HG02798 (cell line): ENCODE measurements around the gene SLC37A2.
A peak's percentile ranks its signal among the peaks of the same experiment; 100 is the strongest.

Experiments used
- ATAC-seq: cut with Tn5 transposase; IDR thresholded peaks from one replicate; pipeline ENCODE4 v1.9.1; 2021; ENCODE audit warnings: mild to moderate bottlenecking; ENCODE audit not compliant: unreplicated experiment, poor library complexity

The SLC37A2 gene

GRCh38 chr11:125102025-125102424 lies 38.9 kb downstream of the SLC37A2 start:
- no peak for ATAC-seq

DNA sequence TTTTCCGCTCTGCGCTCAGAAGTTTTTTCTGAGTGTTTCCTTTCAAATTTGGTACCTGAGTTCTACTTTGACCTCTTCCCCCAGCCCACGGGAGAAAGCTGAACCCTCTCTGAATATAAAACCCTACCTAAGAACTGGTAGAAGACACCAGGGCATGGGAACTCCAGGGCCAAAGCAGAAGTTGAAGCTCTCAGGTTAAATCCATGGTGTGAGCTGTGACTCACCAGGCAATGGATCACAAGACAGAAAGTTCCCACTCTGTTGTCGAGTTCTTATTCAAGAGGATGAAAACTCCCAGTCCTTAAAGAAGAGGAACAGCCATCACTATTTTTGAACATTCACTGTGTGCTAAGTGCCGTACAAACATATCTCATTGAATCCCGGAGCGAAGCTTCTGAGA lies 39.4 kb downstream of the SLC37A2 start:
- no peak for ATAC-seq

GRCh38 chr11:125105926-125106325 lies 42.8 kb downstream of the SLC37A2 start:
- no peak for ATAC-seq

GRCh38 chr11:125108469-125108868 lies 45.4 kb downstream of the SLC37A2 start:
- ATAC-seq = no peak

- ATAC-seq = no peak
Measured at GRCh38 chr11:125110506-125110905, 47.4 kb downstream of the SLC37A2 start.

- no peak for ATAC-seq
Measured at GRCh38 chr11:125111001-125111342, 47.9 kb downstream of the SLC37A2 start.

DNA sequence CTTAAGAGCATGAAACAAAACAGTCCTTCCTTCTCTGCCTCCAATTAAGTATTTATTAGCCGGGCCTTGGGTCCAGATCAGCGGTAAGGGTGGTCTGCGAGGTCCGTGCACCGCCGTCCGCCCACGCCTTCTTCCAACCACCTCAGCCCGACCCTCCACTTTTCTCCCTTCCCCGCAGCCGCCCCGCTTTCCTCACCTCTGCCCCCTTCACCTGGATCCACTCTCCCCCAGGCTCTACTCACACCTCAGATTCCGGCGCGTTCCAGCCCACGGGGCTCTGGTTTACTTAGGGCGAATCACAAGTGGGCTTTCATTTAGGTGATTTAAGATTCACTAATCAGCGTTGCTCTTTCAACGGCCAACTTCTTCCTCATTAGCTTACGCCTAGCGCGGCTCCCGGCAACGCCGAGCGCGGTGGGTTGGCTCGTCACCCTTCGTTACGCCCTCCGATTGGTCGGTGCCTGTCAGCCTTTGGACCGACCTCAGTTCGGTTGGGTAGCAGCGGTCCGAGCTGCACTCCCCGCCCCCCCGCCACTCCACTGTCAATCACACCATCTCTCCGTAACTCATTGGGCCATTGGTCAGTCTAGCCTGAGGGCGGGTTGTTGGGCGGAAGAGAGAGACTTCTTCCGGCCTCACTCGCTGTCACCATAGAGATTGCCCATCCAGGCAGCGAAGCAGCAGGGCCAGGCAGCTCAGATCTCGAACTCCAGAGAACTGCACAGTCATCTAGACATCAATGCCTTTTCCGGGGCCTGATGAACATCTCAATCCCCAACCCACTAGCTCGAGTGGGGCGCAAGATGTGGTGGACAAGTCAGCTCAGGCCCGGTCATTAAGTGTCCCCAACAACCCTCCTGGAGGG lies 48.5 kb downstream of the SLC37A2 start, which contains the start of gene TMEM218:
Gene TMEM218, minus strand, starts transcription at position 284 of the 865 bp plus-strand sequence. CDS start 9,385 bp downstream, outside the sequence.
- peak; percentile 99 for ATAC-seq

- no peak for ATAC-seq
Measured at GRCh38 chr11:125112208-125112604, 49.1 kb downstream of the SLC37A2 start.

DNA sequence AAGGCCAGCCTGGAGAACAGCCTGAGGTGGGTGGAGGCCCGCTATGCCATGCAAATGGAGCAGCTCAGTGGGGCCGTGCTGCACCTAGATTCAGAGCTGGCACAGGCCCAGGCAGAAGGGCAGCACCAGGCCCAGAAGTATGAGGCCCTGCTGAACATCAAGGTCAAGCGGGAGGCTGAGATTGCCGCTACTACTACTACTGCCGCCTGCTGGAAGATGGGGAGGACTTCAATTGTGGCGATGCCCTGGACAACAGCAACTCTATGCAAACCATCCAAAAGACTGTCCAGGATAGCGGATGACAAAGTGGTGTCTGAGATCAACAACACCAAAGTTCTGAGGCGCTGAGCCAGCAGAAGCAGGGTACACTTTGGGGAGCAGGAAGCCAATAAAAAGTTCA lies 51.4 kb downstream of the SLC37A2 start:
- no peak for ATAC-seq

DNA sequence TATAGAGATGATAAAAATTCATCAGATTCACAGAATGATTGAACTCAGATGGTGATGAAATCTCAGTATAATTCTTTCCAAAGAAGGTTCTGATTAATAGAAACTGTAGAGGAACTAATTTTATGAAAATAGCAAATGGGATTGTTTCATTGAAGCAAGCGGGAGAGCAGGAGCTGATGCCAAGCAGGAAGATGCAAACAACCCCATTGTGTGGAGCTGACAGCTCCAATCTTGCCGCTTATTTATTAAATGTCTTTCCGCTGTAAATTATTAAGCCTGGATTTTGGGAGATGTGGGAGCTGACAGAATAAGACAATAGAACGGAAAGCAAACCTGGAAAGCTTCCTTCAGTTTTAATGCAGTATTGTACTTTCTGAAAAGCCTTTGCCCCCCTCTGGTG lies 54.3 kb downstream of the SLC37A2 start:
- ATAC-seq = no peak

GRCh38 chr11:125123194-125123946 lies 60.3 kb downstream of the SLC37A2 start:
- no peak for ATAC-seq

- peak; percentile 71 for ATAC-seq
Measured at GRCh38 chr11:125123947-125124617, 61.0 kb downstream of the SLC37A2 start.

- ATAC-seq = no peak
Measured at GRCh38 chr11:125124618-125124992, 61.5 kb downstream of the SLC37A2 start.

DNA sequence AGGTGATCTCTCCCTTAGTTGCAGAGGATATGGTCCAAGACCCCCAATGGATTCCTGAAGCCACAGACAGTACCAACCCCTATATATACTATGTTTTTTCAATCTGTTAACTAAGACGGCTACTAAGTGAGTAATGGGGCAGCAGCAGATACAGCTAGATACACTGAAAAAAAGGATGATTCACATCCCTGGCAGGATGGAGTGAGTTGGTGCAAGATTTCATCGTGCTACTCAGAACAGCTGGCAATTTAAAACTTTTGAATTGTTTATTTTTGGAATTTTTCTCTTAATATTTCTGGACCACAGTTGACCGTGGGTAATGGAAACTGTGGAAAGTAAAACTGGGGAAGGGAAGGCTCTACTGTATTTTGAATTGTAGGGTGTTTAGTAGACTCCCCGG lies 65.3 kb downstream of the SLC37A2 start:
- no peak for ATAC-seq

DNA sequence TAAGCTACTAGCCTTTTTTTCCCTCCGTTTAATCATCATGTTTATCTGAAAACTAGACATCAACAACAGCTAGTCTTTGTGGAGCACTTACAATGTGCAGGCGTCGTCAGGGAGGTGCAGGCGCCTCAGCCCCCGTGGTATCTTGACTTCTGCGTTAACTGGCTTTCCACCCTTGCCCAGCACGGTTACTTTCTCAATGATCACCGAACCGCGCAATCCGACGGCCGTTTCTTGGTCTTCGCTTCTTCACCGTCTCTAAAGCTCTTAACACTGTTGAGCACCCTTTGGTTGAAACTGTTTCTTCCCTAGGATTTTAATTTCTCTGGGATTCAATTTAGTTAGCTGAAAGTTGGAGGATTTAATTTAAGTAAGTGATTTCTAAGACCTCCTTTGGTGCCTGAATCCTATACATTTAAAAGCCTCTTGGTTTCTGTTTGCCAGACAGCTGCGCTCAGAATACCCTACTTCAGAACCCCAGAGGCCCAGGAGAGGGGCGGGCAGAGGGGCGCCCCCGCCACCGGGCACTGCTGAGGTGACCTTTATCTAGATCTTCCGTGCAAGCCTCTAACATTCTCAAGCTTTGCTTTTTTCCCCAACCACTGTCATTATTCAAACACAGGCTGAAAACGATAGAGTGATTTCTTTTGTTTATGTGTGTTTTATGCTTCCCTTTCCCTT lies 66.3 kb downstream of the SLC37A2 start:
- no peak for ATAC-seq

GRCh38 chr11:125132071-125132470 lies 69.0 kb downstream of the SLC37A2 start:
- no peak for ATAC-seq

- no peak for ATAC-seq
Measured at GRCh38 chr11:125132596-125132995, 69.5 kb downstream of the SLC37A2 start.

GRCh38 chr11:125136001-125136400 lies 72.9 kb downstream of the SLC37A2 start:
- ATAC-seq = no peak

DNA sequence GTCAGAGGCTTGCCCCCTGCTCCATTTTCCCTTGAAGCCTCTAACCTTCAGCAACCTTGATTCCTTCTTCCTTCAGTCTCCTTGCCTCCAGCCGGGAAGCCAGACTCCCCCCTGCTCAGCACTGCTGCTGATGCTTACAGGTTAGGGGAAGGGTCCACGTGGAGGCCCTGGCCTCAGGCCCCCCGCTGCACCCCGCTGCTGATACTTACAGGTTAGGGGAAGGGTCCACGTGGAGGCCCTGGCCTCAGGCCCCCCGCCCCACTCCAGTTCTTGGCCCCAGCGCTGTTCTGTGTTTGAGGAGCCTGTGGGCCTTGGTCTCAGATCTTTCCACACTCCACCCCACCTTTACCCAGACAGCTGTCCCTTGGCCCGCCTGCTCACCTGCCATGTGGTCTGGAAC lies 75.9 kb downstream of the SLC37A2 start:
- no peak for ATAC-seq

GRCh38 chr11:125139778-125140177 lies 76.7 kb downstream of the SLC37A2 start:
- ATAC-seq = no peak
